NCI-H146 (cell line): Measurements from ENCODE around the gene PTCRA.
A peak's percentile ranks its signal among the peaks of the same experiment; 100 is the strongest.
"Not testable (repeated sequence)": the region's sequence is repeated elsewhere in the genome, so short reads cannot be mapped to it uniquely, and the experiment has no call there.

Experiments used
- DNase-seq: peaks from one replicate; lab custom pipeline; 2025; lab: John Stamatoyannopoulos, UW

The PTCRA gene

GRCh38 chr6:42902429-42903263, 13.2 kb upstream of the PTCRA start:
- DNase-seq: not testable (repeated sequence)

GRCh38 chr6:42904467-42904866, 11.4 kb upstream of the PTCRA start:
- DNase-seq: no peak

DNA sequence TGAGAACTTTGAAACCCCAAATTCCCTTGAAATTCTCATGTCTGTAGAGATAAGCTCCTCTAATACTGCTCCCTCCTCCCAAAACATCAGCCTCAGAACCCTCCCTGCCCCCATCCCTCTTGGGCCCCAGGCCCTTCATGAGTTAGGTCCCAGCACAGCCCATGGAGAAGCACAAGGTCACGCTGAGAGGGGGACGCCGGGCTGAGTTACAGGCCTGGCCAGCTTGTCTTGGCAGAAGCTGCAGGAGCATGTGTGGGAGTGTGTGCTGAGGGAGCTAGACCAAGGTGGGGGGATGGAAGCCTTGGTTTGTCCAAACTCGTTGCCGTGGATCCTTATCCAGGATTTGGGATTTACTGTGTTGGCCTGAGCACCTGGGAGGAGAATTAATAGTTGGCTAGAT, 8.5 kb upstream of the PTCRA start:
- no peak for DNase-seq

GRCh38 chr6:42909835-42910234, 6.0 kb upstream of the PTCRA start:
- no peak for DNase-seq

GRCh38 chr6:42911171-42912021, 4.5 kb upstream of the PTCRA start:
- DNase-seq: peak; percentile 94

GRCh38 chr6:42914546-42914945, 1.3 kb upstream of the PTCRA start:
- DNase-seq: no peak

DNA sequence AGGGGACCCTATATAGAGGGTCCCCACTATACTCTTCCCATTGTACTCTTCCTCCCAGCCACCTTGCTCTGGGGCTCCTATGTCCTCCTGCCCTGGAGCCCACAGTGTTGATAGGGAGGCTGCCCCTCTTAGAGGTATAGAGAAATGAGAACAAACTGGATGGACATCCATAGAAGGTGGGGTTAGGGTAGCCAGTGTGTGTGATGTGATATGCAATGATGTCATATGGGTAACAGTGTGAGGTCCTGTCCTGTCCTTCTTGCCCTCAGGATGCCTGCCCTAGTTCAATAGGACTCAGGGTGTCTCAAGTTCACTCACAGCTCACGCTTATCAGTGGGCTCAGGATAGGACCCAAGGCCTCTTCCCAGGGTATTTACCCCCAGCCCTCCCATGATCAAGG, 435 bp downstream of the PTCRA start:
- no peak for DNase-seq

DNA sequence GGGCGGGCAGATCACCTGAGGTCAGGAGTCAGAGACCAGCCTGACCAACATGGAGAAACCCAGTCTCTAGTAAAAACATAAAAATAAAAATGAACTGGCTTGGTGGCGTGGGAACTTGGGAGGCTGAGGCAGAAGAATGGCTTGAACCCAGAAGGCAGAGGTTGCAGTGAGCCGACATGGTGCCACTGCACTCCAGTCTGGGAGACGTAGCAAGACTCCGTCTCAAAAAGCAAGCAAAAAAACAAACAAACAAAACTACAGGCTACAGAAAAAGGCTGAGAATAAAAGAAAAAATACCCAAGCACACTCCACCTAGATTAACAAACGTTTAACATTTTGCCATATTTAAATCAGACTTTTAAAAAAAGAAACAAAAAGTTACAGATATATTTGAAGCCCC, 5.9 kb downstream of the PTCRA start:
- DNase-seq: no peak

DNA sequence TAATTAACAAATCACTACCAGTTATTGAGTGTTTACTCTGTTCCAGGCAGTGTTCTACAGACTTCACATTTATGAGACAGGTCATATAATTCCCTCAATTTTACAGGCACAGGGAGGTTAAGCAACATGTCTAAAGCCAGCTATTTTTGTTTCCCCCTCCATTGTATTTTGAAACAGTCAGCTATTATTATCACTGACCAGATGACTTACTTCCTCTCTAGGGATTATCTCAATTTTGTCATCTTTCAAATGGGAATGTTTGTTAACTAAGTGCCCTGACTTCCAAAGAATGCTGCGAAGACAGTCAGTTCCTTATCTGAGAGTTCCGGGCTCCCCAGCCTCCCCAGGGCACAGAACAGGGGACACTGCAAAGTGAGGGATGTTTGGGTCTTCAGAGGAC, 7.8 kb downstream of the PTCRA start:
- DNase-seq: no peak

DNA sequence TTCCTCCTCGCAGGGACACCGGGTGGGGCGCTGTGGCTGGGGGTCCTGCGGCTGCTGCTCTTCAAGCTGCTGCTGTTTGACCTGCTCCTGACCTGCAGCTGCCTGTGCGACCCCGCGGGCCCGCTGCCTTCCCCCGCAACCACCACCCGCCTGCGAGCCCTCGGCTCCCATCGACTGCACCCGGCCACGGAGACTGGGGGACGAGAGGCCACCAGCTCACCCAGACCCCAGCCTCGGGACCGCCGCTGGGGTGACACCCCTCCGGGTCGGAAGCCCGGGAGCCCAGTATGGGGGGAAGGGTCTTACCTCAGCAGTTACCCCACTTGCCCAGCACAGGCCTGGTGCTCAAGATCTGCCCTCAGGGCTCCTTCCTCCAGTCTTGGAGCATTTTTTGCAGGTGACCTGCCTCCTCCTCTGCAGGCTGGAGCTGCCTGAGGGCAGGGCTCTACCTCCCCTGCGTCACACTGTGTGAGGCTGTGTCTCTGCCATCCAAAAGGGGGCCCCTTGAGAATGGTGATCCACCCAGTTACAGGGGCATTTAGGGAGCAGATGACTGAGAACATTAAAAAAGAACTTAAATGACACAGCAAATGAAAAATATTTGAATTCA, 9.5 kb downstream of the PTCRA start:
- DNase-seq: no peak

GRCh38 chr6:42928986-42929820, 13.3 kb downstream of the PTCRA start, which contains the start of gene CNPY3:
TSS of gene CNPY3 (plus strand) at chr6:42929480. CDS start at chr6:42929571, 91 bp downstream.
- DNase-seq: peak; percentile 100

GRCh38 chr6:42929821-42930360, 14.0 kb downstream of the PTCRA start:
- peak; percentile 79 for DNase-seq

DNA sequence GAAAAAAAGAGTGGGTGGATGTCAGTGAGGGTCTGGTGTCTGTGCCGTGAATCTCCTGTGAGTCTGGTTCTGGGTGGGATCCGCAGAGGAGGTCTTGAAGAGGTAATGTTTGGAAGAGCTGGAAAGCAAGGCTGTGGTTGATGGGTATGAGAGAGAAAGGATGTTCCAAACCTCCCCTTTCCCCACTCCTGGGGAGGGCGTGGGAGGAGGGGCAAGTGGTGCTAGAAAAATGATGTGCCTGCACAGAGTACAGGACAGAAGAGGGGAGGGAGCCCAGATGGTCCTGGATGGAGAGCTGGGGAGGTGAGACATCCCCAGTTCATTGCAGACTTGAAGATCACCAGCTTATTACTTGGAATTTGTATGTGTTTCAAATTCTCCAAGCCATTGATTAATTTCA, 16.6 kb downstream of the PTCRA start:
- no peak for DNase-seq

GRCh38 chr6:42933205-42933604, 17.4 kb downstream of the PTCRA start:
- DNase-seq: no peak

DNA sequence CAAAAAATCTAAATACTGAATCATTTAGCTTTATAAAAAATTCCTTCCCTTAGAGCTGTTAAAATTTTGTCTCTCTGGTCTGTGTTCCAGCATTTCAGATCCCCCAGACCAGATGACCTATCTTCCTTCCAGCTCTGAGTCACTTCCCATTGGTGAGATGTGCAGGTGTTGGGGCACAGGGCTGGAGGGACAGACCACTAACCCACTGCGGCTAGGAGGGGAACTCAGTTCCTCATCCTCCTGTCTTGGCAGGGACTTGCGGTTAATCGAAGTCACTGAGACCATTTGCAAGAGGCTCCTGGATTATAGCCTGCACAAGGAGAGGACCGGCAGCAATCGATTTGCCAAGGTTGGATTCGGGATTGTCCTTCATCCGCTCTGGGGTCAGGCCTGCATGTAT, 19.5 kb downstream of the PTCRA start:
- DNase-seq: no peak

DNA sequence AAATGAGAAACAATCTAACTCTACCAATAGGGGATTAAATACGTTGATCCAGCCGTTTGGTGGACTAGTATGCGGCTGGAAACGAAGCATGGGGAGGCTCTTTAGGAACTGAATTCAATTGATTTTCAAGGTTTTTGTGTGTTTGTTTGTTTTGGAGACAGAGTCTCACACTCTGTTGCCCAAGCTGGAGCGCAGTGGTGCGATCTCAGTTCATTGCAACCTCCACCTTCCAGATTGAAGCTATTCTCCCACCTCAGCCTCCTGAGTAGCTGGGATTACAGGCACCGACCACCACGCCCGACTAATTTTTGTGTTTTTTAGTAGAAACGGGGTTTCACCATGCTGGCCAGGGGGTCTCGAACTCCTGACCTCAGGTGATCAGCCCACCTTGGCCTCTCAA, 20.5 kb downstream of the PTCRA start:
- no peak for DNase-seq

GRCh38 chr6:42937548-42938427, 21.9 kb downstream of the PTCRA start:
- no peak for DNase-seq

DNA sequence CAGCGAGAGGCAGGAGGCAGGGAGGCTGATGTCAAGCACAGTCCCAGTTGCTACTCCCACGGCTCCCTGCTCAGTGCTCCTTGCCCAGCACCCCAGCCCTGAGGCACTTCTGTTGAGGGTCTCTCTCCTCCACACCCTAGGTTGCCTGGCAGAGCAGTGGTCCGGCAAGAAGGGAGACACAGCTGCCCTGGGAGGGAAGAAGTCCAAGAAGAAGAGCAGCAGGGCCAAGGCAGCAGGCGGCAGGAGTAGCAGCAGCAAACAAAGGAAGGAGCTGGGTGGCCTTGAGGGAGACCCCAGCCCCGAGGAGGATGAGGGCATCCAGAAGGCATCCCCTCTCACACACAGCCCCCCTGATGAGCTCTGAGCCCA, 22.6 kb downstream of the PTCRA start:
- no peak for DNase-seq

DNA sequence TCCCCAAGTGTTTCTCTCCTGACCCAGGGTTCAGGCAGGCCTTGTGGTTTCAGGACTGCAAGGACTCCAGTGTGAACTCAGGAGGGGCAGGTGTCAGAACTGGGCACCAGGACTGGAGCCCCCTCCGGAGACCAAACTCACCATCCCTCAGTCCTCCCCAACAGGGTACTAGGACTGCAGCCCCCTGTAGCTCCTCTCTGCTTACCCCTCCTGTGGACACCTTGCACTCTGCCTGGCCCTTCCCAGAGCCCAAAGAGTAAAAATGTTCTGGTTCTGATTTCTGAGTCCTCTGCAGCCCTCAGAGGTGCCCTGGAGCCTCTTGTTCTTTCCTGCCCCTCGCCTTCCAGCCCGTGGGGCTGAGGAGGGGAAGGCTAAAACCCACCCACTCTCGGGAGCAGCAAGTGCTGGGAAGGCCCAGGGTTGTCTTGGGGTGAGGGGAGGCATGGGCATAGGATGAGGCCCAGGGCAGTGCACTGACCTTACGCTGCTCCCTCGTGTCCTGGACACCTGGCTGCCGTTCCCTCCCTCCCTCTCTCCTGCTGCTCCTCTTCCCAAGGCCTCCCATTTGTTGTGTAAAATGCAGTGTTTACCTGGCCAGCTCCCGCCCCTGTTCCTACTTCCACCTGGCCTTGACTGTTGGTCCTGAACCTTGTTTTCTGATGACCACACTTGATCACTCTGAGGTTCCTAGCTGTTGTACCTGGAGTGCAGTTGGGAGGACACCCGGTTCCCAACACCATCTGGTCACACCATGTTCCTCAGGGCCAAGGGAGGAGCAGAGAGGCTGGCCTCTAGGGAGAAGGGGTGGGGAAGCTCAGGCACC, 23.3 kb downstream of the PTCRA start:
- no peak for DNase-seq

GRCh38 chr6:42939810-42940167, 23.9 kb downstream of the PTCRA start:
- DNase-seq: no peak
